A172 (cell line): ENCODE data around the gene IDUA. TPM values are rescaled to one million over a fixed set of nuclear protein-coding genes. Genes with fewer than 3 reads are reported as not detected.
"Not testable (repeated sequence)": the region's sequence is repeated elsewhere in the genome, so short reads cannot be mapped to it uniquely, and the experiment has no call there.

ENCODE experiments used
- DNase-seq: peaks from one replicate; pipeline ENCODE4 v3.0.0-alpha.2; 2015; ENCODE audit warnings: low spot score
- total RNA-seq: library from RNA; depleted of rRNA; stranded (reverse); fragments of >200 nt; shearing (Covaris generic); gene quantifications from 2 replicates; pipeline ENCODE4 v1.2.3, GENCODE V29; 2014; rRNA removed

IDUA gene
- total RNA-seq, result 14.1 and 16.1 TPM in 2 replicates

- DNase-seq, result peak; percentile 63
Measured at GRCh38 chr4:986879-987623, at the start of gene IDUA. Gene IDUA, plus strand, starts transcription at chr4:987044. Its CDS starts 41 bp downstream, at chr4:987085.

- DNase-seq, result not testable (repeated sequence)
Measured at GRCh38 chr4:939508-939907, 47.3 kb upstream of the IDUA start.

DNA sequence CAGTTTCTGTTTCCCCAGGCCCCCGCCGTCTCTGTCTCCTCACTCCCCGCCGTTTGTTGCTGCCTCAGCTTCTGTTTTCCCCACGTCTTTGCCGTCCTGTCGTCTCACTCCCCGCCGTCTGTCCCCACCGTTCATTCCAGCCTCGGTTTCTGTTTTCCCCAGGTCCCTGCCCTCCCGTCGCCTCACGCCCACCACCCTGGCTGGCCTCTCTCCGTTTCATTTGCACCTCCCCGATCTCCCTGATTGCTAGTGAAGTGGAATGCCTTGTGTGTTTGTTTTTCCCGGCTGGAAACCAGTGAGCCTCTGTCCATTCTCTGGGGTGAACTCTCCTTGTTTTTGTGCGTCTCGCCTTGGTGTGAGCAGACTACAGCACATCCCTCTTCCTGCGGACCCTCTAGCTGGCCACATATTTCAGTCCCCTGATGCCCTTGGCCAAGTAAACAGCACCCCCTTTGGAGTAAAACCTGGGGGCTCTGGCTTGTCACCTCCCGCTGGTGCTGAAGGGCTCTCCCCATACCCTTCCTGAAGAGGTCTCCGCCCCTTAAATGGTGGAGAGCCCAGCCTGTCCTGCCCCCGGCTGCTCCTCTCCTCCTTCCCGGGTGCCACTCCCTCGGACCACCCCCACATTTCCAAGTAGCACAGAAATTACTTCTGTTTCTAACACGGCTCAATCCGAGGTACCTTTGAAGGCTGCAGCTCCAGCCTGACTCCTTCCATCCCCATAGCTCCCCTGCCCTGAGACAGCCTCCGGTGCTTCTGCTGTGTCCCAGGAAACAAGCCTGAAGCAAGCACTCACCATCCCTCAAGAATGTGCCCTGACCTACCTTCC lies 41.4 kb upstream of the IDUA start:
- DNase-seq, result no peak

DNA sequence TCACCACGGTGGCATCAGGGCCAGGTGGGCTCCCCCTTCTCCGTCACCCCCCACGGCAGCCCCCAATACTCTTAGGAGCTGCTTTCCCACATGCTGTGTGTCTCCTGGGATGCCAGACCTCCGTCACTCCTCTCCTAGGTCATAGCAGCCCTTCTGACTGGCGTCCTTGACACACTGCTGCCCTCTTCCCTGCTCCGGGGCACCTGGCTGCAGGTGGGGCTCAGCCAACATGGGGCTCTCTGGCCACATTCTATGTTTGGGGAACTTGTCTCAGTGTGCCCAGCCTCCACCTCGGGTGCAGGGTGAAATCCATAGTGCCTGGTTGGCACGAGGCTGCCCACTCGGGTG lies 40.8 kb upstream of the IDUA start:
- no peak for DNase-seq

- DNase-seq, result no peak
Measured at GRCh38 chr4:946517-947471, 40.0 kb upstream of the IDUA start.

DNA sequence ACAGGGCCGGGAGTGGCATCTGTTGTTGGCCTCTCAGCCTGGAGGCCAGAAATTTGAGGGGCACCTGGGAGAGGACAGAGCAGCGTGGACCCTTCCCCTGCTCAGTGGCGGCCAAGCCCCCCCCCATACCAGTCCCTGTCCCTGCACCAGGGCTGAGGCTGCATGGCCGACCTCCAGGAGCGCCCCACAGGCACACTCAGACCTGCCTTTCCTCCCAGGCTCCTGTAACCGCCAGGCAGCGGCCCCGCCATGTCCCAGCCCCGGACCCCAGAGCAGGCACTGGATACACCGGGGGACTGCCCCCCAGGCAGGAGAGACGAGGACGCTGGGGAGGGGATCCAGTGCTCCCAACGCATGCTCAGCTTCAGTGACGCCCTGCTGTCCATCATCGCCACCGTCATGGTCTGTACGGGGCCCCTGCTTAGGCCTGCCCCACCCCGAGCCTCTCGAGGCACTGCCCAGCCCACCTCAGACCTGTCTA lies 39.3 kb upstream of the IDUA start:
- DNase-seq, result no peak

DNA sequence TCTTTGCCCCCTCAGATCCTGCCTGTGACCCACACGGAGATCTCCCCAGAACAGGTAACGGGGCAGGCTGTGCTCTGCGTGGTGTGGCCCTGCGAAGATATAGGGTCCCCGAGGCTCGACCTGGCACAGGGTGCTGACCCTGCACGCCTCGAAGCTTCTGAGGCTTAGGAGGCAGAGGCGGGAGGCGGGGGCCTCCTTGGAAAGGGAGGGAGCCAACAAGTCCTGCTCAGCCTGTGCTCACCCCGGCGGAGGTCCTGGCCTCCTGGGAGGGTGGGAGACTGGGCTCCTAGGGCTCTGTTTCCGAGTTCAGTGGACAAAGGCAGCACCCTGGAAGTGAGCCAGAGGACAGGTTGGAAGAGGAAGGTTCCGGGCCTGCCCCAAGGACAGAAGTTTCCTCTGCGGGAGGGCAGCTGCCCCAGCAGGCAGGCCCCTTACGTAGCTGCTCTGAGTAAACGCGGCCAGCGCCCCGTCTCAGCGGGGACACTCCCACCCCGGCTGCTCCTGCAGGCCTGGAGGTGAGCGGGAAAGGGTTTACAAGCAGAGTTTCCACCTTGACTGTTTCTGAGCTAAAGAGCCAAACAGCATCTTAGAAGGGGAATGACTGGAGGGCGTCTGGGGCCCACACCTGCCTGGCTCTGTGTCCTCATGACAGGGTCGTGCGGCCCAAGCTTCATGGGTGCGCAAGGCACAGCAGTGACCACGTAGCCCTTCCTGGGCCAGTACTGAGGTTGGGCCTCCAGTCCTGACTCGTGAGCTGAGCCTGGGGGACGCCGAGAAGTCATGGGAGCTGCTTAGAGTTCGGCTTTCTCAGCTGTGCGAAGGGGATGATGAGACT lies 38.5 kb upstream of the IDUA start:
- no peak for DNase-seq

GRCh38 chr4:948936-949300 lies 37.9 kb upstream of the IDUA start:
- no peak for DNase-seq

GRCh38 chr4:949656-950055 lies 37.2 kb upstream of the IDUA start:
- DNase-seq, result no peak

DNA sequence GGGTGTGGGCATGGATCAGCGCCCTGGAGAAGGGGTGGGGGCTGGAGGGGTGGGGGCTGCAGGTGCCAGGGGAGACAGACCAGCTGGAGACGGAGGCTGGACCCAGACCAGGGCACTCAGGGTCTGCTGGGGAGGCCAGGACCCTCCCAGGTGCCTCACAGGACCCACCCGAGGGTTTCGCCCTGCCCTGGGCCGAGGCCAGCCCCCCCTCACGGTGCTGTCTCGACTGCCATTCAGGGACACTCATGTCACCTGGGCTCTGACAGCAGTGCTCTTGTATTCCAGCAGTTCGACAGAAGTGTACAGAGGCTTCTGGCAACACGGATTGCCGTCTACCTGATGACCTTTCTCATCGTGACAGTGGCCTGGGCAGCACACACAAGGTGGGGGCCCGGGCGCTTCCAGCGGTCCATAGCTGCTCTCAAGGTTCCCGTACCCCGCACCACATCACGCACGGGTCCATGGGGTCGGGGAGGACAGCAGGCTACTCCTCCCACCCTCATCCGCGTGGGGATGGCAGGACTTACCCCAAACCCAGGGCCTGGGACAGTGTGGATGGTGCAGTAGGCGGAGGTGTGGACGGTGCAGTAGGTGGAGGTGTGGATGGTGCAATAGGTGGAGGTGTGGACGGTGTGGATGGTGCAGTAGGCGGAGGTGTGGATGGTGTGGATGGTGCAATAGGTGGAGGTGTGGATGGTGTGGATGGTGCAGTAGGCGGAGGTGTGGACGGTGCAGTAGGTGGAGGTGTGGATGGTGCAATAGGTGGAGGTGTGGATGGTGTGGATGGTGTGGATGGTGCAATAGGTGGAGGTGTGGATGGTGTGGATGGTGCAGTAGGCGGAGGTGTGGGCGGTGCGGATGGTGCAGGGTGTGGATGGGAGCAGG lies 36.5 kb upstream of the IDUA start:
- no peak for DNase-seq

DNA sequence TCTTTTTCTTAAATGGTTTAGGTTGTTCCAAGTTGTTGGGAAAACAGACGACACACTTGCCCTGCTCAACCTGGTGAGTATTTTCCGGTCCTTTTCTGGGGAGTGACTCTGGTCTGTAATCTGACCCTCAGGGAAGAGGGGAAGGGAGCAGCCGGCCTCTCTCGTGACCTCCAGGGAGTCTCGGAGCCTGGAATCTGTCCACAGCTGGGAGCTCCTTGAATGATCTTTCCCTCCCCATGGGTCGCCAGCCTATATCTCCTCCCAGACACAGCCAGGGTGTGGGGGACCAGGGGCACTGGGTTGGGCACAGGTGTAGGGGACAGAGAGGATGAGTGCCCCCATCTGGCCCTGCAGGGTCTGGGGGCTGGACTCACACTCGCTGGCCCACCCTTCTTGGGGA lies 35.7 kb upstream of the IDUA start:
- no peak for DNase-seq

- DNase-seq, result no peak
Measured at GRCh38 chr4:951594-952468, 35.0 kb upstream of the IDUA start.

DNA sequence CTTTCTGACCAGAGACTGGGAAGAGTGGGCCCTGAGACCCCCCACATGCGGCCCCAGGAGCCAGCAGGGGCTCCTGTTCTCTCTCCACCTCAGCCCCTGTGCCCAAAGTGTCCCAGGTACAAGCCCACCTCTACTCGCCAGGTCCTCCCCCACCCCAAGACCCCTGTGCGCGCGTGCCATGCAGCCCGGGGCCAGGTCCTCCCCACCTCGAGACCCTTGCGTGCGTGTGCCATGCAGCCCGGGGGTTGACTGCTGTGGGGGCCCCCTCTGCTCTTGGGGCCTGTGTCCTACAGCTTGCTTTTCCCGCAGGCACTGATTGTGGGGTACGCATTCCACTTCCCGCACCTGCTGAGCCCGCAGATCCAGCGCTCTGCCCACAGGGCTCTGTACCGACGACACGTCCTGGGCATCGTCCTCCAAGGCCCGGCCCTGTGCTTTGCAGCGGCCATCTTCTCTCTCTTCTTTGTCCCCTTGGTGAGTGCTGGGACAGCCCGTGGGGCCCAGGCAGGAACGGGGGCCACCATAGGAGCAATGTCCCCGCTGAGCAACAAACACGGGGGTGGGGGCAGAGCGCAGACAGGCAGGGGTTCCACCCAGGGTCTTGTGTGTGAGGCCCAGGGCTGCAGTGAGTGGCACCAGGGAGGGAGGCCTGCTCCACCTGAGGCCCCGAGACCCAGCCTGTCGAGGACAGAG lies 33.8 kb upstream of the IDUA start:
- no peak for DNase-seq

- DNase-seq, result no peak
Measured at GRCh38 chr4:953574-953915, 33.3 kb upstream of the IDUA start.

GRCh38 chr4:954211-955020 lies 32.4 kb upstream of the IDUA start:
- no peak for DNase-seq

DNA sequence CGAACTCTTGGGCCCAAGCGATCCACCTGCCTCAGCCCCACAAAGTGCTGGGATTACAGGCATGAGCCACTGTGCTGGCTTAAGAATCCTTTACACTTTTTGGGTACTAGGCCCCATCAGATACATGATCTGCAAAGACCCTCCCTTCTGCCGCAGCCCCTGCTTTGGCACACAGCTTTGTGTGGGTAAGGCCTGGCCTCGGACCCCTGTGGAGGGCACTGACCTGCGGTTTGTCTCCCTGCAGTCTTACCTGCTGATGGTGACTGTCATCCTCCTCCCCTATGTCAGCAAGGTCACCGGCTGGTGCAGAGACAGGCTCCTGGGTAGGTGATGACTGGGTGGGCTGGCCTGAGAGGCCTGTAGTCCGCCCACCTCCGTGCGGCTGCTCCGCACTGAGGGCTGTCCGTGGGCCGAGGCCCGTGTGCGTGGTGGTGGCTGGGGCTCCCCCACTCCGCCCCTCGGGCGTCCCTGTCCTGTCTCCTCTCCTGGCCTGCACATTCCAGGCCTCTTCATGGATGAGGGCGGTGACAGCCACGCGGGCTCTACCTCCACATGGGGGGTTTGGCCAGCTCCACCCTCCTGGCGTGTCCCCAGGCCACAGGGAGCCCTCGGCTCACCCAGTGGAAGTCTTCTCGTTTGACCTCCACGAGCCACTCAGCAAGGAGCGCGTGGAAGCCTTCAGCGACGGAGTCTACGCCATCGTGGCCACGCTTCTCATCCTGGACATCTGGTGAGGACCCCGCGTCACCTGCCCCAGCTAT lies 31.5 kb upstream of the IDUA start:
- no peak for DNase-seq

DNA sequence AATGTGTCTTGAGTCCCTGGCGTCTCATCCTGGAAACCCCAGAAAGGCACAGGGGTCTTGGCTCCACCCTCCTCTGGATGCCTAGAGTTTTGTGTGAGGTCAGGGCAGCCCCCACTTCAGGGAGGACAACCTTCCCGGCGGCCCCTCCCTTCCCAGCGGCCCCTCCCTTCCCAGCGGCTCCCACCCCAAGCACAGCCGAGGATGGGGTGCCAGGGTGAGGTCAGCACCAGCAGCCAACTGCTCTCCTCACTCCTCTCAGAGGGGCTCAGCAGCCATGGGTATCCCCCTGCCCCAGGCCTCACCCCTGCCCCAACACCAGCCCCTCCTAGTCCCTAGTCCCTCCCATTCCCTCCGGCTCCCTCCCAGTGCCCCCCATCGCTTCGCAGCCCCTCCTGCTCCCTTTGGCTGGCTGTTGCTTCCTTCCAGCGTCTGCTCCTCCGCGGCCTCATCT lies 30.9 kb upstream of the IDUA start:
- no peak for DNase-seq
